Fibroblast of lung (primary cell): Measurements from ENCODE around the gene NEUROD1.

ENCODE experiments used
- EZH2 ChIP-seq: IDR thresholded peaks from 2 replicates; pipeline ENCODE4 v1.5.1; 2012; ENCODE audit warnings: low read length, control low read depth, mild to moderate bottlenecking; ENCODE audit errors: missing control alignments
- TF ChIP-seq, protein P1 (sequence below), 2 donors: IDR thresholded peaks in 1 of 2; conservative IDR thresholded peaks in 1 of 2; 1 replicate in 1 of 2; 2 replicates in 1 of 2; pipeline ENCODE4 v1.5.1; 2011 to 2012; ENCODE audit warnings: low read length in 2 of 2, control low read depth in 1 of 2, inconsistent platforms in 1 of 2, low read depth in 1 of 2, mild to moderate bottlenecking in 1 of 2

DNA sequence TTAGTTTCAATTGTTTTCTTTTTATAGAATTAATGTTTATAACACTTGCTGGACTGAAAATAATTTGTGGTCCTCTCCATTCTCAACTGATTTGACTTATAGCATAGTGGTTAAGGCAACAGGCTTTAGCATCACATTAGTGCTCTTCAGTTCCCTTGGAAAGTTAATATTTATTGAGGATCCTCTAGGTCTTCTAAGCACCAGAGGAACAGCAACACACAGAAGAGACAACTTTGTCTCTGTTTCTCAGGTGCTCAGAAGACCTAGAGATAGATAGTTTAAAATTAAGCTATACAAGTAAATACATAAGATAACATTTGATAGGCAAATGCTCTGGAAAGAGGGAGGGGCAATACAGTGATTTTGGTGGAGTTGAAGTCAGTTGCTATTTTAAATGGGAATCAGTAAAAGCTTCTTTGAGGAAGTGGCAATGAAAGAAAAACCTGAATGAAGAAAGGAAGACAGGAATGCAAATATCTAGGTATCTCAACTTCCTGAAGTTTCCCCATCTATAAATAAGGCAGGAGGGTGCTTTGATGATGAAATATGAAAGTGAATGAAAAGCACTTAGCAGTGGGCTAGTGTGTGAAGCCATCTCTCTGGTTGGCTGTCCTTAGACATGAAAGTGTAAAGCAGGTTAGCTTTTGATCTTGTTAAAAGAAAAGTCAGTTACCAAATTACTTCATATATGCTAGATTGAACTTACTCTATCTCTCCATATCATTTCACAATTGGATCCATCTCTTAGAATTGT lies 7.9 kb downstream of the NEUROD1 start:
- no peak for TF ChIP-seq EZH2
- TF ChIP-seq, protein P1, sequence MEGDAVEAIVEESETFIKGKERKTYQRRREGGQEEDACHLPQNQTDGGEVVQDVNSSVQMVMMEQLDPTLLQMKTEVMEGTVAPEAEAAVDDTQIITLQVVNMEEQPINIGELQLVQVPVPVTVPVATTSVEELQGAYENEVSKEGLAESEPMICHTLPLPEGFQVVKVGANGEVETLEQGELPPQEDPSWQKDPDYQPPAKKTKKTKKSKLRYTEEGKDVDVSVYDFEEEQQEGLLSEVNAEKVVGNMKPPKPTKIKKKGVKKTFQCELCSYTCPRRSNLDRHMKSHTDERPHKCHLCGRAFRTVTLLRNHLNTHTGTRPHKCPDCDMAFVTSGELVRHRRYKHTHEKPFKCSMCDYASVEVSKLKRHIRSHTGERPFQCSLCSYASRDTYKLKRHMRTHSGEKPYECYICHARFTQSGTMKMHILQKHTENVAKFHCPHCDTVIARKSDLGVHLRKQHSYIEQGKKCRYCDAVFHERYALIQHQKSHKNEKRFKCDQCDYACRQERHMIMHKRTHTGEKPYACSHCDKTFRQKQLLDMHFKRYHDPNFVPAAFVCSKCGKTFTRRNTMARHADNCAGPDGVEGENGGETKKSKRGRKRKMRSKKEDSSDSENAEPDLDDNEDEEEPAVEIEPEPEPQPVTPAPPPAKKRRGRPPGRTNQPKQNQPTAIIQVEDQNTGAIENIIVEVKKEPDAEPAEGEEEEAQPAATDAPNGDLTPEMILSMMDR (conservative IDR thresholded peaks at IDR 0.05 in 1 of 2, IDR thresholded peaks at IDR 0.05 in 1 of 2; ENCODE audit: low read depth in 1 of 2, low read length in 2 of 2): no peak
